ENCODE measurements around the gene DDR1.

- no peak for TF ChIP-seq CTCF (IDR thresholded peaks at IDR 0.05)
- TF ChIP-seq EZH2phosphoT487 (IDR thresholded peaks at IDR 0.05), result no peak
- no peak for TF ChIP-seq EZH2 (IDR thresholded peaks at IDR 0.05)
Observed at GRCh38 chr6:30903236-30903635, 18.9 kb downstream of the DDR1 start.

All from neural progenitor cell (in vitro differentiated cells).